Measurements from ENCODE around the gene EYA2.

DNA sequence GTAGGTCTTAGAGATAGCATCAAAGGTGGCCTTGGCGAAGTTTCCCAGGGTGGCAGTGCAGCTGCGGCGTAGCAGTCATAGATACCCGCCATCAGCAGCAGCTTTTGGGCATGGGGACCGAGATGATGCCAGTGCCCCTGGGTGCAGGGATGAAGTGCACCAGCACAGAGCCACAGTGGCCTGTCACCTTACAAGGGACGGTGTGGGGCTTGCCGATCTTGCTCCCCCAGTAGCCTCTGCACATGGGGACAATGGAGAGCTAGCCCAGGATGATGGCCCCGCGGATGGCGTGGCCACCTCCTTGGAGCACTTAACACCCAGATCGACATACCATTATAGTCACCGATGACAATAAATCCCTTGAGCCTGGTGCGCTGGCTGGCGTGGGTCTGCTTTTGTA, 266.3 kb downstream of the EYA2 start:
- TF ChIP-seq CTCF (optimal IDR thresholded peaks at IDR 0.05 in 1 of 3, IDR thresholded peaks at IDR 0.05 in 1 of 3, conservative IDR thresholded peaks at IDR 0.05 in 1 of 3; ENCODE audit: extremely low read depth in 1 of 3, insufficient read depth in 2 of 3, low read length in 3 of 3) (no peak), EZH2 (IDR thresholded peaks at IDR 0.05; ENCODE audit: low read length) (no peak)
